GM19452 (cell line): Measurements from ENCODE around the gene RIMKLB.

ENCODE experiments used
- ATAC-seq: cut with Tn5 transposase; IDR thresholded peaks from one replicate; pipeline ENCODE4 v1.9.1; 2021; ENCODE audit not compliant: unreplicated experiment

Gene RIMKLB, protein sequence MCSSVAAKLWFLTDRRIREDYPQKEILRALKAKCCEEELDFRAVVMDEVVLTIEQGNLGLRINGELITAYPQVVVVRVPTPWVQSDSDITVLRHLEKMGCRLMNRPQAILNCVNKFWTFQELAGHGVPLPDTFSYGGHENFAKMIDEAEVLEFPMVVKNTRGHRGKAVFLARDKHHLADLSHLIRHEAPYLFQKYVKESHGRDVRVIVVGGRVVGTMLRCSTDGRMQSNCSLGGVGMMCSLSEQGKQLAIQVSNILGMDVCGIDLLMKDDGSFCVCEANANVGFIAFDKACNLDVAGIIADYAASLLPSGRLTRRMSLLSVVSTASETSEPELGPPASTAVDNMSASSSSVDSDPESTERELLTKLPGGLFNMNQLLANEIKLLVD

DNA sequence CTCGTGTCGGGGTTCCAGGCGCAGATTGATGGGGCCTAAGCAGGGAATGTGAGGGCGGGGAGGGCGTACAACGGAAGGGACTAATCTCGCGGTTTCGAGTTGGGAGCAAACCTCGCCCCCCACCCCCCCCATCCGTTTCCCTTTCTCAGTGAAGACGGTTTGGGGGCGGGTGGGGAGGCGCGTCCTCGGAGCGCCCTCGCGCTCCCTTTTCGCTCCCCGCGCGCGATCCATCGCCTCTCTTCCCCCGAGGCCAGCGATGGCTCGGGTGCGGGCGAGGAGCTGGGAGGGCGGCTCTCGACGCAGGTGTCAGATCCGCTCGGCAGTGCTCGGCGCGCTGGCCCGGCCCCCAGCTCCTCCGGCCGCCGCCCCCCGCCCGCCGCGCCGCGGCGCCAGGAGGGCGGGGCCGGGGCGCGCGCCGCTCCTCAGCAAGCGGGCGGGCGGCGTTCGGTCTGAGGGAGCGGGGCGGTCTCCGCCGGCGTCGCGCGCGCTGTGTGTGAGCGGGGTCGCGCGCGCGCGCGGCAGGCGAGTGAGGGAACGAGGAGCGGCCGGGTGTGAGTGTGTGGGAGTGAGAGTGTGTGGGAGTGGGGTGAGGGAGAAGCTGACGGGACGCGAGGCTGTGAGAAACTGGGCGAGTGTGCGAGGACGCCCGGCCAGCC is at the start of gene RIMKLB:
RIMKLB (plus strand) TSS at position 516 of the 656 bp plus-strand sequence. CDS start 15,876 bp downstream, outside the sequence.
- peak; percentile 87 for ATAC-seq

DNA sequence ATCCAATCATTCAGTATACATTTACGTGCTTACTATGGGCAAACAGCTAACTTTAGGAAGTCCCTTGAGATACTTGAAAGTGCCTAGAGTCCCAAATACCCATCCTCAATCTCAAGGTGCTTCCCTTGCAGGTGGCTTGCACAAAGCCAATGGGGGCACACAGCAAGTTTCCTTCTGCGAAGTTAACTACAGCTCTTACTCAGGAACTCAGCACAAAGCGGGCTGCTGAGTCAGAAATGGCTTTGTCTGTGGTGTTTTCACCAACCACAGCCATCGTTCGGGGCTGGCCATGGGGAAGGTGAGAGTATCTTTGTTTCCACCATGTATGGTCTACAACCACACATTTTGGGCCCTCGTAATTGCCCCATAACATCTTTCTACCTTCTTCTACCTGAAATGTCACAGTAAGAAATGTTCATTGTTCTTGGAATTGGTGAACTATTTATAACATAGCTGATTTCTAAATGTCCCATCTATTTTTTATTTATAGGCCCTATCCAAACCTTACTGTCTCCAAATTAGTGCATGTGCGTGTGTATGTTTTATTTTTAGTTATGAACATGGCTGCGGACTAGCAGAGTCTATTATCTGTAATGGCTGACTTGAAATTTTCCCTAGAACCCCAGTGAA is 49.1 kb upstream of the RIMKLB start:
- peak; percentile 75 for ATAC-seq

DNA sequence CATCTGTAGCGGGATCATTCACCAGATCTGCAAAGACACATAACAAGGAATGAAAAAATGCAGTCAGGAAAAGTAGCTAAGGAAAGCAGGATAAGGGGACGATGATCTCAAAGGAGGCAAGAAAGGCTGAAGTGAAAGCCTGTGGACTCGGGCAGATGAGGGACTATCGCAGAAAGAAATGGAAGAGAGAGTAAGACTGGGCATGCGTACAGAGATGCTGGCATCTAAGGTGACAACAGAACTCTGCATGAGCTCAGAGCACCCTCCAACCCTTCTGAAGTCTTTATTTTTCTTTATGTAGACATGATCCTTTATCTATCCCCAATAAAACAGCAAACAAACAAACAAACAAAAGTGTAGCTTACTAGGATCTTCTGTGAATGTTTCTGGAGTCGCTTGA is 42.4 kb upstream of the RIMKLB start:
- ATAC-seq, result no peak

DNA sequence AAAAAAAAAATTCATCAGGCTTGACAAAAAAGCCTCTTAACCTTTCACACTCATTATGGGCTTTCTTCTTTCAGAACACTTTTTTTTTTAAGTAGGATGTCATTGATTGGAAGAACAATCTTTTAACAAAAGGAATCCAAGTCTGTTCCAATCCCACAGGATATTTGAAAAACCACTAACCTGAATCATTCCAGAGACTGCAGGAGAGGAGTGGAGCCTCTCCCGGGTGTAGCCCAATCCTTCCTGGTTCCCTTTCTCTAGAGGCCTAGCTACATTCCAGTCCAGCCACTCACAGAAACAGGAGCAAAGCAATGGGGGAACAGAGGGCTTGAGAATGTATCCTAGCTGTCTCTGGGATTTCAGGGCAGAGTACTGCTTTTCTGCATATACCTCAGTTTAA is 39.4 kb upstream of the RIMKLB start:
- ATAC-seq, result no peak

DNA sequence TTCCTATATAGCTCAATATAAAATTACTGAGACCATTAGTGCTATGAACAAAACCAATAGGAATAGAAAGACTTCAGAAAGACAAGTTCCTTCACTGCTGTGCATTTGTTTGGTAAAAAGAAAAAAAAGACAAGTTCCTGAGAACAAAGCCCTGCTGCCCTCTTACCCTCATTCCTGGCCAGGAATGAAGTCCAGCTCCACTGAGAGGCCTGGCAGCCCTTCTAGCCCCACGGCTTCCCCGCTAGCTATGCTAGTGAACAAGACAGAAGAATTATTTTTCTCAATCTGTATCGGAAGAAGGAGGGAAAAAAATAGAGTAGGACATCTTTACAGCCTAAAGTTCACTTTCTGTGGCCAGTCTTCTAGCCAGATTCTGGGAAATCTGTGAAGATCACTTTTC is 36.8 kb upstream of the RIMKLB start:
- ATAC-seq, result no peak

DNA sequence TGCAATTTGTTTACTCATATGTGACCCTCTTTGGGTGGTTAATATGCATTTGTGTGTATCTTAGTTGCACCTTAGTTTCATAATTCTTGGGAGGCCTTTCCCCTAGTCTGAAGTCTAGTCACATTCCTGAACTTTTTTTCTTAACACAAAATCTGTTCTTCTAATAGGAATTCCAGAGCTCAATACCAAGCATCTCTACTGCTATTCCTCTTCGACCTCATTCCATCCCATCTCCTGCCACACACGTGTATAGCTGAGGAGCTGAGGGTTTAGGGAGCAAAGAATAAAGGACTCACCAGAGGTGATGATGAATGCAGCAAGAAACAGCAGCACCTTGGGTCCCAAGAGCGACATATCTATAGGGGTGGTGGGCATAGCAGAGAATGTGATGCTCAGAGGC is 36.0 kb upstream of the RIMKLB start:
- ATAC-seq, result no peak

DNA sequence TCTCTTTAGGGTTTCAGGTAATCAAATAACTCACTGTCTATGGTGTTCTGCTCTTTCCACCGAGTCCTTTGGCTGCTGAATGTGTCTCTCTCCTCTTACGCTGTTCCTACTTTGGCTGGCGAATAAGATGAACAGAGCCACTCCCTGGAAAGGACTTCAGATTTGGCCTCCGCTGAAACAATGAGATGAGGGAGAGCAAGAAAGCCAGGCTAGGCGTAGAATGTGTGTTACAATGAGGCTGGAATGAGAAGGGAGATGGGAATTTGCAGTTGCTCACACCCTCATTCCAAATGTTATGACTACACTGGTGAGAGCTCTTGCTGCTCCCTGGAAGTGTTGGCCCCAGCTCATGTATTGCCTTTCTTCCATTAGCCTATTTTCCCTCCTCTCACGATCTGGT is 35.2 kb upstream of the RIMKLB start, which contains the start of gene MFAP5:
MFAP5 (minus strand) TSS at position 234 of the 400 bp plus-strand sequence. CDS start 722 bp downstream, outside the sequence.
- no peak for ATAC-seq

DNA sequence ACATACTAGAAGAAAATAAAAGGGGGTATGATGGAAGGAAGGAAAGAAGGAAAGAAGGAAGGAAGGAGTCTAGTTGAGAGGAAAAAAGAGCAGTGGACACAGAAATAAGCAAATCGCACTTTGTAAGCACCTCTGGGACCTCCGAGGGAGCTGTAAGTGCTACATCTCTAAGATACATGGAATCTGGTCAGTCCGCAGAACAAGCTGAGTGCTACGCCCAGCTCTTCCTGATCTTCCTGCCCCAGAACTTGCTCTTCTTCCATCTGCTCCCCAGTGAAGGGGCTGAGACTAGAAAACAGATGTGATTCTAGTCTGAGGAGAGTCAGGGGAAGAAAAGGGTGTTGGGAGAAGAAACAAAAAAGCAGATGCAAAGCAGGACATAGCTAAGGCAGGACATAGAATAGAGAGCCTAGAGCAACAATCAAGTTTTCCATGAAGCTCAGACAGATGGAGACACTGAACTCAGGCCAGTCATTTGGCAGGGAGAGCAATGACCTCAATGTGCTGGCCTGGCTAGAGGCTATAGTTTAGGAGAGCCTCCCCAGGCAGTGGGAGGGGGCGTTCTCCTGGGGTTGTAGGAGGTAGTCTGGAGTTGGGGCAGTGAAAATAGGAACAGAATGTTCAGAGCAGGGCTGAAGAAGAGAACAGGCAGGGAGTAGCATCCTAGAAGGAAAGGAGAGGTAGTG is 33.4 kb upstream of the RIMKLB start:
- no peak for ATAC-seq

DNA sequence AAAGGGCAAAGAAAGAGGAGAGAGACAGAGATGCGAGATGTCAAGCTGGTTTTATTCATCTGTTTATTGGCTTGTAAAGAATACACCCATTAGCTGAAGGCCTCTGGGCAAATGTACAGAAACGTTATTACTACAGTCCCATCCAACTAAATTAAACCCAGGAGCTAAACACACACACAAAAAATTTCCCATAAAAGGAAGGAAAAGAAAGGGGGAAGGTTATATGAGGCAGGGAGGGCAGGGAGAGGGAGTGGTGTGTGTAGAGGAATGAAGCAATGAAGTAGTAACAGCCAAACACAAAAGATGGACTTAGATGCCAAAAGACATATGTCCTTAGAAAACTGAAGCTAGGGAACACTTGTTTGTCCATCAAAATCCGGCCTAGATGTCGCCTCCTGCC is 32.0 kb upstream of the RIMKLB start:
- no peak for ATAC-seq

DNA sequence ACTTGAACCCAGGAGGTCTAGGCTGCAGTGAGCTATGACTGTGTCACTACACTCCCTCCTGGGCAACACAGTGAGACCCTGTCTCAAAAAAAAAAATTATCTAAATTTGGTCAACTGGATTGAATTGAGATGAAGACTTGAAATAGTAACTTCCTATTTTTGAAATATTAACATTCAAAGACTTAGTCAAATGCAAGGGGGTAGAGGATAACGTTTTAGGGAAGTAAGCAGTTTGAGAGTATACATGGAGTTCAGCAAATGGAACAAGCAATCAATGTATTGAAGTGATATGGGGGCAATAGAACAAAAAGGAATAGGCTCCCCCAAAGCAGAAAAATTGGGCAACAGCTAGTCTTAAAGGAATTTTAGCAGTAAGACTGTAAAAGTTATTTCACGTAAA is 30.5 kb upstream of the RIMKLB start:
- no peak for ATAC-seq

DNA sequence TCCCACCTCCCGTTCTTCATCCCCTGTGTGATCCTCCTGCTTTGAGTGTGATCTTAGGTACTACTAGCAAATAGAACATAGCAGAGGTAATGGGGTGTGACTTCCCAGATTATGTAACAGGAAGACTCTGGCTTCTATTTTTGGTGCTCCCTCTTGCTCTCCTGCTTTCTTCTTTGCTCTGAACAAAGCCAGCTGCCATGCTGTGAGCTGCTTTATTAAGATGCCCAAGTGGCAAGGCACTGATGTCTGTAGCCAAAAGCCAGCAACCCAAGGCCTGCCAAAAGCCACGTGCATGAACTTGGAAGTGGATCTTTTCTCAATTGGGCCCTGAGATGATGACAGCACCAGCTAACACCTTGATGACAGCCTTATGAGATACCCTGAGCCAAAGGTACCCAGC is 29.4 kb upstream of the RIMKLB start:
- ATAC-seq, result no peak

DNA sequence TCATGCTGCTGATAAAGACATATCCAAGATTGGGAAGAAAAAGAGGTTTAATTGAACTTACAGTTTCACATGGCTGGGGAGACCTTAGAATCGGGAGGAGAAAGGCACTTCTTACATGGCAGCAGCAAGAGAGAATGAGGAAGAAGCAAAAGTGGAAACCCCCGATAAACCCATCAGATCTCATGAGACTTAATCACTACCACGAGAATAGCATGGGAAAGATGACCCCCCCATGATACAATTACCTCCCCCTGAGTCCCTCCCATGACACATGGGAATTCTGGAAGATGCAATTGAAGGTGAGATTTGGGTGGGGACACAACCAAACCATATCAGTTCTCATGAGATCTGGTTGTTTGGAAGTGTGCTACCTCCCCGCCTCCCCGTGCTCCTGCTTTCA is 25.4 kb upstream of the RIMKLB start:
- ATAC-seq, result no peak

DNA sequence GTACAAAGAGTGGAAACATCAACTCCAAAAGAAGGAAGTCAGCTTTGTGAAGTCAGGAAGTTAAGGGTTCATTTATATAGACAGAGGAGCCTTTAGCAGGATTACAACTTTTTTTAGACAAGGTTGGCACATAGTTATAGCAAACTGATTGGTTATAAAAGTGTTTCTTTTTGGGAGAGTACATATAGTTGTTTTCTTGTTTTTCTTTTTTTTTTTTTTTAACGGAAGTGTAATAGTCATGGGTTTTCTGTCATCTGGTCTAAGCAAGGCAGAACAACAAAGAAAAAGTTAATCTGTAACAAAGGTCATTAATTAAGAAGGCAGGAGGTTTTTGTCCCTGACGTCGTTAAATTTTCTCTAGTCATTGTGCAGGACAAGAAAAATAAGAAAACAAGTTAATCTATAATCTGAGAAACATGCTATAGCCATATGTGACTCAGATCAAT is 22.2 kb upstream of the RIMKLB start:
- ATAC-seq, result peak; percentile 55

DNA sequence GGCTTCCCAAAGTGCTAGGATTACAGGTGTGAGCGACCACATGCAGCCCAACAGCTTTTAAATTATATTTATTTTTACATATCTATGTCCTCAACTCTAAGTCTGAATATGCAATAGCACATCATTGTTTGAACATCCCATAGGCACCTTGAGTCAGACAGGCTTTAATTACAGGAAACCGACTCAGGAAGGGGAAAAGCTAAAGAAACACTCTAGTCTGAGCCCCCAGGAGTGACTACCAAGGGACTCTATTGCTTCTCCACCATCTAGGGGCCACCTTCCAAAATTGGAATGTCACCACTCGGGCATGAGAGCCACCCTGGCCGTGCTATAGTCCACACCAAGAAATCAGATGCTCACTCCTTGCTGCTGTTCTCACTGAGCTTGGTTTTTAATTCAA is 21.1 kb upstream of the RIMKLB start:
- ATAC-seq, result no peak

DNA sequence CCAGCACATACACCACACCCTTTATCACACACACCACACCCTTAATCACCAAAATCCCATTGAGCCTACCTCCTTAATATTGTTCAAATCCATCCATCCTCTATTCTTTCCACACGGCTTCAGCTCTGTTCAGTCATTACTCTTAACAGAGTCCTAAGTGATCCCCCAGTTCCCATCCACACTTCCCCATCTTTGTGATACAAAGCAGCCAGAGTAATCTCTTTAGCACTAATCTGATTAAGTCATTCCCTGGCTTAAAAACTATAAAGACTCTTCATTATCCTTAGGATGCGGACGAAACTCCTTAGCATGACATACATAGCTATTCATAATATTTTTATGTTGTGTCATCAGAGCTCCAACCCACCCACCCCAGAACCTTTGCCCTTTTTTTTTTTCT is 20.4 kb upstream of the RIMKLB start:
- no peak for ATAC-seq

DNA sequence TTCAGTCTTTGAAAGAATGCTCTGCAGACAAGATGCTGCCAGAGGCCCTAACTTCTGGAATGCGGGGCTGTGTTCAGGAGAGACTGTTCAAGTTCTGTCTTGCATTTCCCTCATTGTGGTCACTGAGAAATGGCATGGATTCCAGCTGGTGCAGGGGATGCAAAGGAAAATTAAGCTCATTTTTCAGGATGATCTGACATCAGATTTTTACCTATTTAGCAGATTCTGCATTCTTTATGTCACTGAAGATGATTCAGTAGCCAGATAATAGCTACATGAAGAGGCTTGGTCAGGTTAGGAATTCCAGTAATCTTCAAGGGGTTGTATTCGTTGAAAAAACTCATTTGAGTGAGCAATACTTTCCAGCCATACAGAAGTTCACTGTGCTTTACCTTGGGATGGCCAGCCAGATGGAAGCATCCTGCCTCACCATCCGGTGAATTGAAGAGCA is 19.1 kb upstream of the RIMKLB start:
- ATAC-seq, result no peak

DNA sequence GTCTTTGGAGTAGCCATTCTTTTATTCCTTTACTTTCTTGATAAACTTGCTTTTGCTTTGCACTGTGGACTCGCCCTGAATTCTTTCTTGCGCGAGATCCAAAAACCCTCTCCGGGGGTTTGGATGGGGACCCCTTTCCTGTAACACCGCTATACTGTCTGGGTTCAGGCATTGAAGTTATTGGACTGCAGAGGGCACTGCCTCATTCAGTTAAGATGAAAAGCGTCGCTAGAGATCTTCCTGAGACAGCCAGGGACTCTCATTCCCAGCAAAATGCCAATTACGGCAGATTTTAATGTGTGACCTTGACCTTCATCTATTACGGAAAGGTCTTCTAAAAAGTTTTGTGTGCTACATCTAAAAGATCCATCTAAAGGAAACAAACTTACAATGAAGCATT is 17.3 kb upstream of the RIMKLB start:
- ATAC-seq, result no peak

DNA sequence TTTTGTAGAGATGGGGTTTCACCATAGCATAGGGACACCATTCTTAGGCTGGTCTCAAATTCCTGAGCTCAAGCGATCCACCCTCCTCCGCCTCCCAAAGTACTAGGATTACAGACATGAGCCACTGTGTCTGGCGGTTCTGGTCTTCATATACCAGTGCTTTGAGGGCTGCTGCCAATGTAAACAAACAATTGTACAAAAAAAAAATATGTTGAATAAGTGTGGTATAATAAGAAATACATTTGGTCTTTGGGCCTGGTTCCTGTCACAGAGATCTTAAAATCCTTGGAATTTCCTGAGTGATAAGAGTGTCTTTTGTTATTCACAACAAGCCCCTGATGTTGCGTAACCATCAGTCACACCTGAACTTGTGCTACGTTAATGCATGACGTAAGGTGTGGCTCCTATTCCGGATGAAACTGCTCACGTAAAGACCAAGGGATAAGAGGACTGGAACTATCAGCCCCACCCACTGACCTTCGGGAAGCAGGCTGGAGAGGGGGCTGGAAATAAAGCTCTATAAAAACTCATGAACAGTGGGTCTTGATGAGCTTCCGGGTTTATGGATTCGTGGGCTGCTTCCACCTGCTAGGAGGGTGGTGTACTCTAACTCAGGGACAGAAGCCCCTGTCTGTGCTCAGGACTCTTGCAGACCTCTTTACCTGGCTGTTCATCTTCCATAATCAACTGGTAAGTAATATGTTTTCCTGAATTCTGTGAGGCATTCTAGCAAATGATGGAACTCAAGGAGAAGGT is 16.5 kb upstream of the RIMKLB start:
- ATAC-seq, result no peak

DNA sequence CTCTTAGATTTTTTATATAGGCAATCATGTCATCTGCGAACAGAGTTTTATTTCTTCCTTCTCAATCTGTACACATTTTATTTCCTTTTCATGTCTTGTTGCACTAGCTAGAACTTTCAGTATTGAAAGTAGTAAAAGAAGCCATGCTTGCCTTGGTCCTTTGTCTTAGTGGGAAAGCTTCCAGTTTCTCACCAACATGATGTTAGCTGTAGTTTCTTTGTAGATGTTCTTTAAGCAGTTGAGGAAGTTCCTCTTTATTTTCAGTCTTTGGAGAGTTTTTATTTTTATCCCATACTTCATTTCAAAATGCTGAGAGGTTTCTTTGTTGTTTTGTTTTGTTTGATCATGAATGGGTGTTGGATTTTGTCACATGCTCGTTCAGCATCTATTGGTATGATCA is 12.7 kb upstream of the RIMKLB start:
- no peak for ATAC-seq

DNA sequence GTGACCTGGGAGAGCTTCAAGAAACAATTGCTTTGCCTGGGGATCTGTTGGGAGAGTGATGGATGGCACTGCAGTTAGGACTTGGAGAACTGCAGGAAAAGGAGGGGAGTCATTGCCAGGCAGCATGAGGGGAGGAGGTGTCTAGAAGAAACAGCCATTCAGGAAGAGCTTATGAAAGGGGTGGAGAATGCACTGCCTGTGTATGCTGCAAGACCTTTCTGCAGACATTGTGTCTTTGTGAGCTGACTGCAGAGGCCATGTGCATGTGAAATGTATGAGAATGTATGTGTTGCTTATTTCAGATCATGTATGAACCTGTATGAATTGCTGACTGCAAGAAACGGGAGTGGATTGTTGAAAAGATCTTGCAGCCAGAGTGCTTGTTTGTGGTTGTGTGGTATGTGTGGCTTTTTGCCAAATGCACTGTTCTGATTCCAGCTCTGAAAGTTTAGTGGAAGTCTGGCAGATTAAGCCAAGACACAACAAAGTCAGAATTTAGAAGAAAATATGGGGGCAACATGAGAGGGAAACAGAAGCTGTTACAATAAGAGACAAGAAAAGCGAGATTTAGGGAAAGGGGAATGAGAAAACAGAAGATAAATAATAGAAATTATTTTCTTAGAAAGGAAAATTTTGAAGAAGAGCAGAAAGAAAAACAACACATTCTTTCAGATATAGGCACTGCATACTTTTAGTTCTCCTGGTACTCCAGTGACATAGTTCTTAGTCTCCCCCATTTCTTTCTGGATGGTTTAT is 9.8 kb upstream of the RIMKLB start:
- ATAC-seq, result no peak
